RWPE1 (cell line): ENCODE measurements around the gene PLXNB3.

Experiments
- CTCF ChIA-PET: fragments of 350-600 bp; sonication (Branson Sonifier 250); formaldehyde crosslinking; extraction: SDS; loops from one replicate; lab custom pipeline; 2021; lab: Yijun Ruan, JAX
- POLR2A ChIA-PET: fragments of 400-600 bp; formaldehyde crosslinking; extraction: SDS; loops from one replicate; lab custom pipeline; 2020; ENCODE audit warnings: antibody characterized with exemption; ENCODE audit not compliant: low non-redundant PET; lab: Yijun Ruan, JAX
- DNase-seq: peaks from one replicate; pipeline ENCODE4 v3.0.0; 2012; ENCODE audit warnings: low spot score
- H3K27ac ChIP-seq: fragments of 450-650 bp; 2 replicates; pipeline ENCODE4 v1.5.1; 2017
- TF ChIP-seq, protein P1 (sequence below): fragments of 450-650 bp; conservative IDR thresholded peaks from 2 replicates; pipeline ENCODE4 v1.5.1; 2017; ENCODE audit warnings: low read depth, mild to moderate bottlenecking

The PLXNB3 gene

GRCh38 chrX:153783378-153784013, 19.4 kb downstream of the PLXNB3 start:
- DNase-seq = no peak
- ChIA-PET CTCF (no interaction called here), POLR2A (no interaction called here)
- H3K27ac ChIP-seq = no peak overlapping the region
- TF ChIP-seq, protein P1, sequence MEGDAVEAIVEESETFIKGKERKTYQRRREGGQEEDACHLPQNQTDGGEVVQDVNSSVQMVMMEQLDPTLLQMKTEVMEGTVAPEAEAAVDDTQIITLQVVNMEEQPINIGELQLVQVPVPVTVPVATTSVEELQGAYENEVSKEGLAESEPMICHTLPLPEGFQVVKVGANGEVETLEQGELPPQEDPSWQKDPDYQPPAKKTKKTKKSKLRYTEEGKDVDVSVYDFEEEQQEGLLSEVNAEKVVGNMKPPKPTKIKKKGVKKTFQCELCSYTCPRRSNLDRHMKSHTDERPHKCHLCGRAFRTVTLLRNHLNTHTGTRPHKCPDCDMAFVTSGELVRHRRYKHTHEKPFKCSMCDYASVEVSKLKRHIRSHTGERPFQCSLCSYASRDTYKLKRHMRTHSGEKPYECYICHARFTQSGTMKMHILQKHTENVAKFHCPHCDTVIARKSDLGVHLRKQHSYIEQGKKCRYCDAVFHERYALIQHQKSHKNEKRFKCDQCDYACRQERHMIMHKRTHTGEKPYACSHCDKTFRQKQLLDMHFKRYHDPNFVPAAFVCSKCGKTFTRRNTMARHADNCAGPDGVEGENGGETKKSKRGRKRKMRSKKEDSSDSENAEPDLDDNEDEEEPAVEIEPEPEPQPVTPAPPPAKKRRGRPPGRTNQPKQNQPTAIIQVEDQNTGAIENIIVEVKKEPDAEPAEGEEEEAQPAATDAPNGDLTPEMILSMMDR = no peak

DNA sequence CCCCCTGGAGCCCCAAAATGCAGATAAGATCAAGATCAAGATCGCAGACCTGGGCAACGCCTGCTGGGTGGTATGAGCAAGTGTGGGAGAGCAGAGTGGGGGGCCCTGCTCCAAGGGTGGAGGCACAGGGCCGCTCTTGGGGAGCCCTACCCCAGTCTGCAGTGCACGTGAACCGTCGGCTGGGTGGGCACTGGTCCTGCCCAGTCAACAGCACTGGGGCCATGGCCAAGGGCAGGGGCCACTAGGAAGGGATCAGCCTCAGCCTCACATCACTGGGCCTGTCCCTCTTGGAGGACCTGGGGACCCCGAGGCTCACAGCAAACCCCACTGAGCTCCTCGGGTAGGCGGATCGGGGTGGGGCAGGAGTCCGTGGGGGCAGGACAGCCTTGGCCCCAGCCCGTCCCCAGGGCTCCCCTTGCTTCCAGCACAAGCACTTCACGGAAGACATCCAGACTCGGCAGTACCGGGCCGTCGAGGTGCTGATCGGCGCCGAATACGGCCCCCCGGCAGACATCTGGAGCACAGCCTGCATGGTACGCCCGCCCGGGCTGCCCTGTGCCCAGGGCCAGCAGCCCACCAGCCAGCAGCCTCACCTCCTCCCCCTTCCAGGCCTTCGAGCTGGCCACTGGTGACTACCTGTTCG, 20.4 kb downstream of the PLXNB3 start:
- ChIA-PET CTCF (no interaction called here), POLR2A (interaction anchor here (0.7 kb wide), 1 partner anchor 8 kb away, joined by 5 read pairs; no protein-coding TSS in a partner anchor)
- TF ChIP-seq, protein P1 = no peak
- no peak overlapping the region for H3K27ac ChIP-seq
- DNase-seq = no peak

GRCh38 chrX:153786669-153787068, 22.6 kb downstream of the PLXNB3 start:
- ChIA-PET POLR2A (no interaction called here), CTCF (no interaction called here)
- H3K27ac ChIP-seq = no peak overlapping the region
- no peak for DNase-seq
- TF ChIP-seq, protein P1 = no peak

GRCh38 chrX:153789654-153790053, 25.6 kb downstream of the PLXNB3 start:
- no peak overlapping the region for H3K27ac ChIP-seq
- CTCF ChIA-PET = no interaction called here
- TF ChIP-seq, protein P1 = no peak
- DNase-seq = no peak
- POLR2A ChIA-PET = no interaction called here

- DNase-seq = no peak
- ChIA-PET POLR2A (no interaction called here), CTCF (no interaction called here)
- TF ChIP-seq, protein P1 = no peak
- H3K27ac ChIP-seq = peak overlapping the region; percentile 14; the same call in 1 of the 2 replicates
Measured at GRCh38 chrX:153791104-153791852, 27.2 kb downstream of the PLXNB3 start.

DNA sequence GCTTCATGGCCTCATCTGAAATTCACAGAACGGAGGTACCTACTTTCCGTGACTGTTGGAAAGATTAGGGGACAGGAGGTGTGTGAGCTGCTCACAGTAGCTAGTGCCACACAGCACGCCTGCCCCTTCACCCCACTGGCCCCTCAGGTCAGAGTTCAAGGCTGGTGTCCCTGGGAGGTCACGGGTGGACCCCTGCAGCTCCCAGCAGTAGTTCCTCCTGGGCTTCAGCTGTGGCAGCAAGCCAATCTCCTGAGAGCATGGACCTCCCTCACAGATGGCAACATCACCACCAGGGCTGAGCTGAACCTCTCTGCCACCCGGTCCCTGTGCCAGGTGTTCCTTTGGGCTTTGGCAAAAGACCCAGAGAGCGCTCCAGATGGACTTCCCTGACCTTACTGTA, 28.3 kb downstream of the PLXNB3 start:
- DNase-seq = no peak
- CTCF ChIA-PET = interaction anchor here (0.6 kb wide), 1 partner anchor 100 kb away, joined by 3 read pairs; no protein-coding TSS in a partner anchor
- peak overlapping the region; percentile 90 for H3K27ac ChIP-seq
- POLR2A ChIA-PET = no interaction called here
- TF ChIP-seq, protein P1 = no peak
